Measurements from ENCODE around the gene ALG3.

The ALG3 gene

GRCh38 chr3:184203526-184203925 lies 45.2 kb downstream of the ALG3 start:
- TF ChIP-seq CTCF (IDR thresholded peaks at IDR 0.05; ENCODE audit: low read depth, low read length), result no peak
- H3K4me3 ChIP-seq (ENCODE audit: low read depth, low read length), result no peak overlapping the region

GRCh38 chr3:184200825-184201224 lies 47.9 kb downstream of the ALG3 start:
- TF ChIP-seq CTCF (IDR thresholded peaks at IDR 0.05; ENCODE audit: low read depth, low read length), result no peak
- no peak overlapping the region for H3K4me3 ChIP-seq (ENCODE audit: low read depth, low read length)

- no peak for TF ChIP-seq CTCF (IDR thresholded peaks at IDR 0.05; ENCODE audit: low read depth, low read length)
- H3K4me3 ChIP-seq (ENCODE audit: low read depth, low read length), result no peak overlapping the region
These were observed 50.3 kb downstream of the ALG3 start for GRCh38 chr3:184198509-184198908.

GRCh38 chr3:184196536-184196935 lies 52.2 kb downstream of the ALG3 start:
- no peak overlapping the region for H3K4me3 ChIP-seq (ENCODE audit: low read depth, low read length)
- TF ChIP-seq CTCF (IDR thresholded peaks at IDR 0.05; ENCODE audit: low read depth, low read length), result no peak

- no peak for TF ChIP-seq CTCF (IDR thresholded peaks at IDR 0.05; ENCODE audit: low read depth, low read length)
- H3K4me3 ChIP-seq (ENCODE audit: low read depth, low read length), result no peak overlapping the region
These were observed 54.7 kb downstream of the ALG3 start for GRCh38 chr3:184193991-184194539.

GRCh38 chr3:184192889-184193288 lies 55.9 kb downstream of the ALG3 start:
- H3K4me3 ChIP-seq (ENCODE audit: low read depth, low read length), result no peak overlapping the region
- TF ChIP-seq CTCF (IDR thresholded peaks at IDR 0.05; ENCODE audit: low read depth, low read length), result no peak
